H9 (cell line): ENCODE results near the gene MFSD1. TPM values are rescaled to one million over a fixed set of nuclear protein-coding genes. Genes with fewer than 3 reads are reported as not detected.

Source experiments
- DNase-seq: peaks from one replicate; pipeline ENCODE4 v3.0.0-alpha.2; 2017
- H2AFZ ChIP-seq: one replicate; pipeline ENCODE4 v1.6.1; 2013; ENCODE audit warnings: mild to moderate bottlenecking, low read length, control low read depth, moderate library complexity
- H2AK5ac ChIP-seq: 2 replicates; pipeline ENCODE4 v1.6.1; 2013; ENCODE audit warnings: low read length, control low read depth, mixed read lengths; ENCODE audit not compliant: insufficient read length
- H2BK120ac ChIP-seq: one replicate; pipeline ENCODE4 v1.6.1; 2013; ENCODE audit warnings: low read depth, mild to moderate bottlenecking, low read length, control low read depth, inconsistent platforms; ENCODE audit not compliant: poor library complexity, severe bottlenecking
- H2BK12ac ChIP-seq: 2 replicates; pipeline ENCODE4 v1.6.1; 2013; ENCODE audit warnings: low read length, control low read depth, mixed read lengths, low read depth; ENCODE audit not compliant: insufficient read length
- H2BK15ac ChIP-seq: 2 replicates; pipeline ENCODE4 v1.6.1; 2013; ENCODE audit warnings: low read depth, low read length, control low read depth
- H2BK20ac ChIP-seq: one replicate; pipeline ENCODE4 v1.6.1; 2013; ENCODE audit warnings: low read depth, mild to moderate bottlenecking, low read length, control low read depth, inconsistent platforms; ENCODE audit not compliant: poor library complexity, severe bottlenecking
- H2BK5ac ChIP-seq: 2 replicates; pipeline ENCODE4 v1.6.1; 2013; ENCODE audit warnings: low read length, control low read depth, mixed read lengths; ENCODE audit not compliant: insufficient read length
- H3K14ac ChIP-seq: 2 replicates; pipeline ENCODE4 v1.6.1; 2013; ENCODE audit warnings: low read length, control low read depth; ENCODE audit not compliant: insufficient read depth
- H3K18ac ChIP-seq: 2 replicates; pipeline ENCODE4 v1.6.1; 2013; ENCODE audit warnings: low read depth, mild to moderate bottlenecking, mixed read lengths, low read length, control low read depth; ENCODE audit not compliant: insufficient read length
- H3K23ac ChIP-seq: 2 replicates; pipeline ENCODE4 v1.6.1; 2013; ENCODE audit warnings: low read length, control low read depth, mixed read lengths, low read depth; ENCODE audit not compliant: insufficient read length
- H3K23me2 ChIP-seq: 2 replicates; pipeline ENCODE4 v1.6.1; 2013; ENCODE audit warnings: low read depth, mild to moderate bottlenecking, mixed read lengths, low read length, control low read depth; ENCODE audit not compliant: insufficient read length, poor library complexity, severe bottlenecking
- H3K27ac ChIP-seq: 2 replicates; pipeline ENCODE4 v1.5.1; 2013; ENCODE audit warnings: low read length, control low read depth, mixed read lengths, low read depth; ENCODE audit not compliant: insufficient read length
- H3K27me3 ChIP-seq: 2 replicates; pipeline ENCODE4 v1.6.1; 2013; ENCODE audit warnings: low read length, control low read depth, inconsistent platforms; ENCODE audit not compliant: insufficient read depth
- H3K4ac ChIP-seq: 2 replicates; pipeline ENCODE4 v1.6.1; 2013; ENCODE audit warnings: low read depth, mild to moderate bottlenecking, control low read depth, inconsistent platforms, low read length, moderate library complexity
- H3K4me1 ChIP-seq: 2 replicates; pipeline ENCODE4 v1.6.1; 2013; ENCODE audit warnings: low read length, control low read depth, inconsistent platforms; ENCODE audit not compliant: insufficient read depth
- H3K4me2 ChIP-seq: 2 replicates; pipeline ENCODE4 v1.6.1; 2013; ENCODE audit warnings: low read length, control low read depth, mixed read lengths; ENCODE audit not compliant: insufficient read length, insufficient read depth
- H3K56ac ChIP-seq: 2 replicates; pipeline ENCODE4 v1.6.1; 2013; ENCODE audit warnings: low read depth, mild to moderate bottlenecking, mixed read lengths, low read length, control low read depth; ENCODE audit not compliant: insufficient read length
- H3K79me1 ChIP-seq: 2 replicates; pipeline ENCODE4 v1.6.1; 2013; ENCODE audit warnings: low read depth, mild to moderate bottlenecking, moderate library complexity, low read length, control low read depth, inconsistent platforms; ENCODE audit not compliant: insufficient read depth, poor library complexity, severe bottlenecking
- H3K79me2 ChIP-seq: 2 replicates; pipeline ENCODE4 v1.6.1; 2013; ENCODE audit warnings: low read length, control low read depth, inconsistent platforms; ENCODE audit not compliant: insufficient read depth
- H3K9ac ChIP-seq: 2 replicates; pipeline ENCODE4 v1.6.1; 2013; ENCODE audit warnings: low read length, control low read depth, mixed read lengths; ENCODE audit not compliant: insufficient read length; ENCODE audit errors: extremely low read depth
- H3K9me3 ChIP-seq: one replicate; pipeline ENCODE4 v1.6.1; 2013; ENCODE audit warnings: low read depth, low read length, inconsistent platforms; ENCODE audit not compliant: control insufficient read depth
- H3T11ph ChIP-seq: one replicate; pipeline ENCODE4 v1.6.1; 2013; ENCODE audit warnings: mild to moderate bottlenecking, low read length, control low read depth, inconsistent platforms
- H4K20me1 ChIP-seq: one replicate; pipeline ENCODE4 v1.6.1; 2013; ENCODE audit not compliant: control insufficient read depth, insufficient read length, insufficient read depth
- H4K5ac ChIP-seq: 2 replicates; pipeline ENCODE4 v1.6.1; 2013; ENCODE audit warnings: low read depth, mild to moderate bottlenecking, mixed read lengths, low read length, control low read depth; ENCODE audit not compliant: insufficient read length
- H4K8ac ChIP-seq: replicated peaks from 2 replicates; pipeline ENCODE4 v1.6.1; 2013; ENCODE audit warnings: low read length, control low read depth, mixed read lengths, low read depth; ENCODE audit not compliant: insufficient read length
- H4K91ac ChIP-seq: 2 replicates; pipeline ENCODE4 v1.6.1; 2013; ENCODE audit warnings: low read depth, mild to moderate bottlenecking, moderate library complexity, mixed read lengths, low read length, control low read depth; ENCODE audit not compliant: insufficient read length
- H3K27ac Mint-ChIP-seq, 3 experiments: 2 replicates in 2 of 3; 3 replicates in 1 of 3; pipeline ENCODE4 v1.8.0; 2020 to 2021; ENCODE audit warnings: mixed read lengths in 3 of 3, mild to moderate bottlenecking in 1 of 3, moderate library complexity in 1 of 3
- H3K27me3 Mint-ChIP-seq: 2 replicates; pipeline ENCODE4 v1.8.0; 2021; ENCODE audit warnings: low read depth, mild to moderate bottlenecking, moderate library complexity, mixed read lengths
- H3K36me3 Mint-ChIP-seq, 3 experiments: 2 replicates in 2 of 3; 3 replicates in 1 of 3; pipeline ENCODE4 v1.8.0; 2020 to 2021; ENCODE audit warnings: low read depth in 3 of 3, mixed read lengths in 3 of 3; ENCODE audit not compliant: insufficient read depth in 1 of 3
- H3K4me1 Mint-ChIP-seq, 2 experiments: 2 replicates each; pipeline ENCODE4 v1.8.0; 2020; ENCODE audit warnings: mixed read lengths in 2 of 2
- H3K4me3 Mint-ChIP-seq, 2 experiments: 2 replicates in 1 of 2; 3 replicates in 1 of 2; pipeline ENCODE4 v1.8.0; 2020 to 2021; ENCODE audit warnings: mild to moderate bottlenecking in 2 of 2, mixed read lengths in 2 of 2, moderate library complexity in 1 of 2
- H3K9me3 Mint-ChIP-seq, 2 experiments: 2 replicates in 1 of 2; 3 replicates in 1 of 2; pipeline ENCODE4 v1.8.0; 2020; ENCODE audit warnings: mild to moderate bottlenecking in 2 of 2, mixed read lengths in 2 of 2, moderate library complexity in 1 of 2
- WGBS: extraction: QIAGEN DNeasy Blood & Tissue Kit; methylation state at CpG from one replicate; pipeline ENCODE4 v1.1.7; 2013; ENCODE audit warnings: missing lambda C conversion rate, low lambda C conversion rate, mixed read lengths; ENCODE audit not compliant: insufficient read length; ENCODE audit errors: extremely low coverage; 5-methylcytosine and 5-hydroxymethylcytosine counted together
- total RNA-seq: library from RNA; stranded (reverse); gene quantifications from 2 replicates; pipeline ENCODE4 v1.2.1, GENCODE V29; 2021
- TF ChIP-seq, protein P1 (sequence below): fragments of 200-600 bp; sonication (generic); conservative IDR thresholded peaks from 3 replicates; pipeline ENCODE4 v1.8.0; 2021; ENCODE audit warnings: antibody characterized with exemption, mild to moderate bottlenecking

Gene MFSD1
- total RNA-seq, 1 experiment from 2014 or later = 9.5 TPM

GRCh38 chr3:158835631-158836030 lies 33.8 kb downstream of the MFSD1 start:
- H3K27me3 Mint-ChIP-seq = peaks cover 4% of the 10 kb centered on the region
- Histone ChIP-seq H3K14ac (no peak overlapping the region), H2BK12ac (no peak overlapping the region), H2BK5ac (no peak overlapping the region), H4K5ac (no peak overlapping the region), H3K18ac (no peak overlapping the region), H2AFZ (no peak overlapping the region), H2BK120ac (no peak overlapping the region), H3K9ac (no peak overlapping the region), H2BK20ac (no peak overlapping the region), H2BK15ac (no peak overlapping the region), H3K79me2 (no peaks in the 10 kb centered on the region), H3K4ac (no peak overlapping the region), H3T11ph (no peak overlapping the region), H3K23ac (no peak overlapping the region), H3K9me3 (no peaks in the 10 kb centered on the region), H3K27ac (no peak overlapping the region), H3K23me2 (no peaks in the 10 kb centered on the region), H3K79me1 (no peaks in the 10 kb centered on the region), H4K91ac (no peak overlapping the region), H3K27me3 (no peaks in the 10 kb centered on the region), H4K20me1 (no peaks in the 10 kb centered on the region), H2AK5ac (no peak overlapping the region), H4K8ac (no peak overlapping the region), H3K4me1 (no peaks in the 10 kb centered on the region), H3K4me2 (no peak overlapping the region), H3K56ac (no peak overlapping the region)
- TF ChIP-seq, protein P1, sequence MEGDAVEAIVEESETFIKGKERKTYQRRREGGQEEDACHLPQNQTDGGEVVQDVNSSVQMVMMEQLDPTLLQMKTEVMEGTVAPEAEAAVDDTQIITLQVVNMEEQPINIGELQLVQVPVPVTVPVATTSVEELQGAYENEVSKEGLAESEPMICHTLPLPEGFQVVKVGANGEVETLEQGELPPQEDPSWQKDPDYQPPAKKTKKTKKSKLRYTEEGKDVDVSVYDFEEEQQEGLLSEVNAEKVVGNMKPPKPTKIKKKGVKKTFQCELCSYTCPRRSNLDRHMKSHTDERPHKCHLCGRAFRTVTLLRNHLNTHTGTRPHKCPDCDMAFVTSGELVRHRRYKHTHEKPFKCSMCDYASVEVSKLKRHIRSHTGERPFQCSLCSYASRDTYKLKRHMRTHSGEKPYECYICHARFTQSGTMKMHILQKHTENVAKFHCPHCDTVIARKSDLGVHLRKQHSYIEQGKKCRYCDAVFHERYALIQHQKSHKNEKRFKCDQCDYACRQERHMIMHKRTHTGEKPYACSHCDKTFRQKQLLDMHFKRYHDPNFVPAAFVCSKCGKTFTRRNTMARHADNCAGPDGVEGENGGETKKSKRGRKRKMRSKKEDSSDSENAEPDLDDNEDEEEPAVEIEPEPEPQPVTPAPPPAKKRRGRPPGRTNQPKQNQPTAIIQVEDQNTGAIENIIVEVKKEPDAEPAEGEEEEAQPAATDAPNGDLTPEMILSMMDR = no peak
- no peak for DNase-seq
- H3K27ac Mint-ChIP-seq = no peak overlapping the region; a peak in 1 of 7 replicates
- WGBS = no CpG with 5 or more reads among the region's 3 CpGs
- peaks cover 4 to 12% of the 10 kb centered on the region in 2 experiments; a peak in 3 of 4 replicates for H3K4me1 Mint-ChIP-seq
- peaks cover 0 to under 1% (median 0%) of the 10 kb centered on the region in 3 experiments; a peak in 2 of 7 replicates for H3K36me3 Mint-ChIP-seq
- no peaks in the 10 kb centered on the region for H3K9me3 Mint-ChIP-seq
- no peak overlapping the region for H3K4me3 Mint-ChIP-seq
